Stimulated activated CD4-positive, alpha-beta T cell treated with anti-CD3 and anti-CD28 coated beads, Interleukin-1b, Interleukin-23, amount 100 ng/mL, for 4 hours (primary cell): Measurements from ENCODE around the gene SPATA6L.
"Not testable (repeated sequence)": the region's sequence is repeated elsewhere in the genome, so short reads cannot be mapped to it uniquely, and the experiment has no call there.

Source experiments
- DNase-seq, 2 donors: peaks; one replicate each; pipeline ENCODE4 v3.0.0-alpha.2; 2020; ENCODE audit warnings: low read depth in 2 of 2

Gene SPATA6L

GRCh38 chr9:4638968-4639367 lies 27.3 kb downstream of the SPATA6L start:
- no peak for DNase-seq

GRCh38 chr9:4630836-4631235 lies 35.4 kb downstream of the SPATA6L start:
- no peak for DNase-seq

- DNase-seq, result no peak
These were observed 44.3 kb downstream of the SPATA6L start for GRCh38 chr9:4622016-4622415.

GRCh38 chr9:4620881-4621555 lies 45.3 kb downstream of the SPATA6L start:
- DNase-seq, result no peak

GRCh38 chr9:4620057-4620765 lies 46.1 kb downstream of the SPATA6L start:
- no peak for DNase-seq

GRCh38 chr9:4618700-4619099 lies 47.6 kb downstream of the SPATA6L start:
- no peak for DNase-seq

GRCh38 chr9:4617752-4618151 lies 48.5 kb downstream of the SPATA6L start:
- no peak for DNase-seq

- no peak for DNase-seq
These were observed 50.5 kb downstream of the SPATA6L start for GRCh38 chr9:4615778-4616177.

- no peak for DNase-seq
These were observed 51.0 kb downstream of the SPATA6L start for GRCh38 chr9:4615251-4615650.

GRCh38 chr9:4614627-4615026 lies 51.7 kb downstream of the SPATA6L start:
- DNase-seq, result no peak

- DNase-seq, result not testable (repeated sequence)
These were observed 60.2 kb downstream of the SPATA6L start for GRCh38 chr9:4606033-4606432.

GRCh38 chr9:4604678-4605095 lies 61.6 kb downstream of the SPATA6L start:
- peak; percentile 15 to 72 for DNase-seq

- no peak for DNase-seq
These were observed 62.5 kb downstream of the SPATA6L start for GRCh38 chr9:4603830-4604229.

GRCh38 chr9:4600368-4600767 lies 65.9 kb downstream of the SPATA6L start:
- no peak for DNase-seq

- peak in 1 of 2 donors; percentile 34 for DNase-seq
These were observed 69.9 kb downstream of the SPATA6L start for GRCh38 chr9:4596165-4596922.

GRCh38 chr9:4594994-4595393 lies 71.3 kb downstream of the SPATA6L start:
- no peak for DNase-seq

- no peak for DNase-seq
These were observed 71.7 kb downstream of the SPATA6L start for GRCh38 chr9:4594545-4594944.

GRCh38 chr9:4592886-4593285 lies 73.4 kb downstream of the SPATA6L start:
- no peak for DNase-seq

GRCh38 chr9:4592295-4592694 lies 74.0 kb downstream of the SPATA6L start:
- no peak for DNase-seq

GRCh38 chr9:4591123-4591500 lies 75.2 kb downstream of the SPATA6L start:
- no peak for DNase-seq

- DNase-seq, result no peak
These were observed 75.7 kb downstream of the SPATA6L start for GRCh38 chr9:4590430-4591122.

- DNase-seq, result no peak
These were observed 77.6 kb downstream of the SPATA6L start for GRCh38 chr9:4588721-4589120.
